Measurements from ENCODE around the gene CYB5R4. TPM values are rescaled to one million over a fixed set of nuclear protein-coding genes. Genes with fewer than 3 reads are reported as not detected.

Gene CYB5R4
- total RNA-seq, 1 experiment from 2014 or later: 17.5 TPM

DNA sequence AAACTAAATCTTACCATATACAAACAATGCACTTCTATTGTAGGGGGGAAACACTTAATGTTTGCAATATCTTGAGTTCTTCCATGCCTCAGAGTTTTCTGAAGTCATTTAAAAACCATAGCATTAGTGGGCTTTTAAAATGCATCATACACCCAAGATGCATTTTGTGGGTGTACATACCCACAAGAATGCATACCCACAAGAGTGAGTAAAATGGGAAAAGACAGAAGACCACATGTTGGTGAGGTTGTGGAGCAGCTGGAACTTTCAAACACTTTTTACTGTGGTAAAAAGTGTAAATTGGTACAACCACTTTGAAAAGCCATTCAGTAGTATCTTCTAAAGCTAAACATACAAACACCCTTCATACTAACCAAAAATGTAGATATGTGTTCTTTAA, 57.5 kb downstream of the CYB5R4 start:
- Mint-ChIP-seq H3K27me3 (ENCODE audit: low read depth) (no peaks in the 10 kb centered on the region), H3K4me3 (no peak overlapping the region), H3K27ac (no peak overlapping the region; a peak in 1 of 7 replicates), H3K4me1 (peaks cover 8 to 9% of the 10 kb centered on the region in 2 experiments), H3K36me3 (ENCODE audit: insufficient read depth in 1 of 3, low read depth in 3 of 3) (no peaks in the 10 kb centered on the region), H3K9me3 (no peaks in the 10 kb centered on the region)
- no peak for TF ChIP-seq CTCF (conservative IDR thresholded peaks at IDR 0.05)
- no peak overlapping the region for H4K91ac ChIP-seq (ENCODE audit: insufficient read length, low read depth, low read length)
- H2BK120ac ChIP-seq (ENCODE audit: low read depth, low read length, poor library complexity, severe bottlenecking): no peak overlapping the region
- H4K5ac ChIP-seq (ENCODE audit: insufficient read length, low read depth, low read length): no peak overlapping the region
- no peak overlapping the region for H2AFZ ChIP-seq (ENCODE audit: low read length)
- no peak overlapping the region for H2BK15ac ChIP-seq (ENCODE audit: low read depth, low read length)
- H3K18ac ChIP-seq (ENCODE audit: insufficient read length, low read depth, low read length): no peak overlapping the region
- no peak overlapping the region for H3K27ac ChIP-seq (ENCODE audit: insufficient read length, low read depth, low read length)
- no peak overlapping the region for H2BK20ac ChIP-seq (ENCODE audit: low read depth, low read length, poor library complexity, severe bottlenecking)
- H3K79me1 ChIP-seq (ENCODE audit: insufficient read depth, low read depth, low read length, poor library complexity, severe bottlenecking): no peaks in the 10 kb centered on the region
- H3K56ac ChIP-seq (ENCODE audit: insufficient read length, low read depth, low read length): no peak overlapping the region
- H3K14ac ChIP-seq (ENCODE audit: insufficient read depth, low read length): no peak overlapping the region
- H3K4ac ChIP-seq (ENCODE audit: low read depth, low read length): no peak overlapping the region
- H2BK12ac ChIP-seq (ENCODE audit: insufficient read length, low read depth, low read length): no peak overlapping the region
- no peak overlapping the region for H2AK5ac ChIP-seq (ENCODE audit: insufficient read length, low read length)
- H2BK5ac ChIP-seq (ENCODE audit: insufficient read length, low read length): no peak overlapping the region
- no peak for DNase-seq
- H3K23me2 ChIP-seq (ENCODE audit: insufficient read length, low read depth, low read length, poor library complexity, severe bottlenecking): no peaks in the 10 kb centered on the region
- no peaks in the 10 kb centered on the region for H3K79me2 ChIP-seq (ENCODE audit: insufficient read depth, low read length)
- H3K4me1 ChIP-seq (ENCODE audit: insufficient read depth, low read length): no peaks in the 10 kb centered on the region; the same call in 1 of the 2 replicates
- no peaks in the 10 kb centered on the region for H3K9me3 ChIP-seq (ENCODE audit: control insufficient read depth, low read depth, low read length)
- H3T11ph ChIP-seq (ENCODE audit: low read length): no peak overlapping the region
- H3K4me2 ChIP-seq (ENCODE audit: insufficient read depth, insufficient read length, low read length): no peak overlapping the region
- no peak overlapping the region for H3K23ac ChIP-seq (ENCODE audit: insufficient read length, low read depth, low read length)
- H4K20me1 ChIP-seq (ENCODE audit: control insufficient read depth, insufficient read depth, insufficient read length): no peaks in the 10 kb centered on the region
- no peaks in the 10 kb centered on the region for H3K27me3 ChIP-seq (ENCODE audit: insufficient read depth, low read length)
- H4K8ac ChIP-seq (replicated peaks; ENCODE audit: insufficient read length, low read depth, low read length): no peak overlapping the region
- H3K9ac ChIP-seq (ENCODE audit: extremely low read depth, insufficient read length, low read length): no peak overlapping the region

Measured in H9 (cell line).